ENCODE measurements around the gene GPR84.

GPR84 gene

GRCh38 chr12:54333420-54334034 lies 30.8 kb downstream of the GPR84 start:
- ATAC-seq, result no peak
- no peak for TF ChIP-seq ZNF565 (CRISPR knock-in tag; conservative IDR thresholded peaks at IDR 0.05; ENCODE audit: low read depth)
- TF ChIP-seq ZC3H10 (CRISPR knock-in tag; IDR thresholded peaks at IDR 0.05), result no peak
- TF ChIP-seq ZNF70 (CRISPR knock-in tag; IDR thresholded peaks at IDR 0.05), result no peak

DNA sequence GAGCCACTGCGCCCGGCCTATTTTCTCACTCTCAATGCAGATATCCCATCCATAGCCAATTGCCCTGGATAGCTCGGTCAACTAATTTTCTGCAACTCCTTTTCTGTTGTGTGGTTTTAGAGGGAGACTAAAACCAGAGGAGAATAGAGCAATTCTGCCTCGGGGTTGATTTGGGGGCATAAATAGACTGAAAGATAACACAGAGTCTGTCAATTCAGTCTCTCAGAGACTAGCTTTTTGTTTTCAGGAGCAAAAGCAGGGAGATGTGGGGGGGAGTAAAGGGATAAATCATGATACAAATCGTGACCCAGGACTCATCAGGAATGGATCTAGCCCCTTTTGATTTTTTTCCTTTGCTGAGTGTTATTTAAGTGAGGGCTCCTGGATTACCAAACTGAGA lies 32.8 kb downstream of the GPR84 start:
- no peak for TF ChIP-seq TSHZ2 (CRISPR knock-in tag; IDR thresholded peaks at IDR 0.05)
- no peak for TF ChIP-seq TCF4 (CRISPR knock-in tag; IDR thresholded peaks at IDR 0.05; ENCODE audit: borderline replicate concordance)
- TF ChIP-seq, protein P1, sequence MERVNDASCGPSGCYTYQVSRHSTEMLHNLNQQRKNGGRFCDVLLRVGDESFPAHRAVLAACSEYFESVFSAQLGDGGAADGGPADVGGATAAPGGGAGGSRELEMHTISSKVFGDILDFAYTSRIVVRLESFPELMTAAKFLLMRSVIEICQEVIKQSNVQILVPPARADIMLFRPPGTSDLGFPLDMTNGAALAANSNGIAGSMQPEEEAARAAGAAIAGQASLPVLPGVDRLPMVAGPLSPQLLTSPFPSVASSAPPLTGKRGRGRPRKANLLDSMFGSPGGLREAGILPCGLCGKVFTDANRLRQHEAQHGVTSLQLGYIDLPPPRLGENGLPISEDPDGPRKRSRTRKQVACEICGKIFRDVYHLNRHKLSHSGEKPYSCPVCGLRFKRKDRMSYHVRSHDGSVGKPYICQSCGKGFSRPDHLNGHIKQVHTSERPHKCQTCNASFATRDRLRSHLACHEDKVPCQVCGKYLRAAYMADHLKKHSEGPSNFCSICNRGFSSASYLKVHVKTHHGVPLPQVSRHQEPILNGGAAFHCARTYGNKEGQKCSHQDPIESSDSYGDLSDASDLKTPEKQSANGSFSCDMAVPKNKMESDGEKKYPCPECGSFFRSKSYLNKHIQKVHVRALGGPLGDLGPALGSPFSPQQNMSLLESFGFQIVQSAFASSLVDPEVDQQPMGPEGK (CRISPR knock-in tag; IDR thresholded peaks at IDR 0.05; ENCODE audit: borderline replicate concordance), result no peak
- TF ChIP-seq TOX (CRISPR knock-in tag; IDR thresholded peaks at IDR 0.05; ENCODE audit: borderline replicate concordance), result no peak
- TF ChIP-seq PPARA (CRISPR knock-in tag; IDR thresholded peaks at IDR 0.05; ENCODE audit: borderline replicate concordance), result no peak
- no peak for TF ChIP-seq ZC3H10 (CRISPR knock-in tag; IDR thresholded peaks at IDR 0.05)
- no peak for ATAC-seq

GRCh38 chr12:54330442-54330841 lies 33.8 kb downstream of the GPR84 start:
- no peak for ATAC-seq
- no peak for TF ChIP-seq TCF4 (CRISPR knock-in tag; IDR thresholded peaks at IDR 0.05; ENCODE audit: borderline replicate concordance)

DNA sequence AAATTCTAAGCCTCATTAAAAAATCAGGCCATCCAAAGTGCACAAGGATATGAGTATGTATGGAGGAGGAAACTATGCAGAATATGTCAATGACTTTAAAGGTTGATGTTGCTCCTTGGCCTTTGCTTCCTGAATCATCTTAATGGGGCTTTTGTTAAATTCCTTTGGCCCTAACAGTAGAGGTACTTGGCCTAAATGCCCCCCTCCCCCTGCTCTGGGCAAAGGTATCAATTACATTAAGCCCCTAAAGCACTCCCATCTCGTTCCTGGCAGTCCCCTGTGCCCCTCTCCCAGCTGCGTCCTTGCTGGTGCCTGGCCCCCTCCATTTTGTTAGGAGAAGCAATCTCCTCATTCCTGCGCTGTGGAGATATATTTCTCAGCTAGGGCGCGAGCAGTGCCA lies 34.5 kb downstream of the GPR84 start:
- TF ChIP-seq GLIS3 (CRISPR knock-in tag; IDR thresholded peaks at IDR 0.05) (no peak), ARNTL (CRISPR knock-in tag; IDR thresholded peaks at IDR 0.05; ENCODE audit: borderline replicate concordance, low read depth) (no peak), TCF4 (CRISPR knock-in tag; IDR thresholded peaks at IDR 0.05; ENCODE audit: borderline replicate concordance) (no peak), ZFP3 (CRISPR knock-in tag; IDR thresholded peaks at IDR 0.05) (no peak), ISL1 (CRISPR knock-in tag; IDR thresholded peaks at IDR 0.05) (no peak), ESRRG (CRISPR knock-in tag; IDR thresholded peaks at IDR 0.05) (no peak), CREB5 (CRISPR knock-in tag; IDR thresholded peaks at IDR 0.05; ENCODE audit: low read depth) (no peak), SNAI2 (CRISPR knock-in tag; IDR thresholded peaks at IDR 0.05) (no peak), ZC3H10 (CRISPR knock-in tag; IDR thresholded peaks at IDR 0.05) (no peak), ZNF70 (CRISPR knock-in tag; IDR thresholded peaks at IDR 0.05) (no peak), RARB (CRISPR knock-in tag; IDR thresholded peaks at IDR 0.05) (no peak)
- TF ChIP-seq, protein P2, sequence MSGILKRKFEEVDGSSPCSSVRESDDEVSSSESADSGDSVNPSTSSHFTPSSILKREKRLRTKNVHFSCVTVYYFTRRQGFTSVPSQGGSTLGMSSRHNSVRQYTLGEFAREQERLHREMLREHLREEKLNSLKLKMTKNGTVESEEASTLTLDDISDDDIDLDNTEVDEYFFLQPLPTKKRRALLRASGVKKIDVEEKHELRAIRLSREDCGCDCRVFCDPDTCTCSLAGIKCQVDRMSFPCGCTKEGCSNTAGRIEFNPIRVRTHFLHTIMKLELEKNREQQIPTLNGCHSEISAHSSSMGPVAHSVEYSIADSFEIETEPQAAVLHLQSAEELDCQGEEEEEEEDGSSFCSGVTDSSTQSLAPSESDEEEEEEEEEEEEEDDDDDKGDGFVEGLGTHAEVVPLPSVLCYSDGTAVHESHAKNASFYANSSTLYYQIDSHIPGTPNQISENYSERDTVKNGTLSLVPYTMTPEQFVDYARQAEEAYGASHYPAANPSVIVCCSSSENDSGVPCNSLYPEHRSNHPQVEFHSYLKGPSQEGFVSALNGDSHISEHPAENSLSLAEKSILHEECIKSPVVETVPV (CRISPR knock-in tag; IDR thresholded peaks at IDR 0.05), result no peak
- TF ChIP-seq, protein P1 (CRISPR knock-in tag; IDR thresholded peaks at IDR 0.05; ENCODE audit: borderline replicate concordance), result no peak
- no peak for ATAC-seq
